T47D (cell line): ENCODE results near the gene CAND2.
"Not testable (repeated sequence)": the region's sequence is repeated elsewhere in the genome, so short reads cannot be mapped to it uniquely, and the experiment has no call there.

ENCODE experiments used
- DNase-seq, 2 experiments: peaks; one replicate each; pipeline versions ENCODE4 v3.0.0 to v3.0.0-alpha.2; 2011 to 2012; ENCODE audit warnings: low read depth in 1 of 2, low spot score in 1 of 2
- JUND ChIP-seq: IDR thresholded peaks from 2 replicates; pipeline ENCODE4 v1.6.1; 2012; ENCODE audit warnings: low read depth
- in situ Hi-C: cut with HindIII; loops from 2 replicates; pipeline ENCODE4 v1.10.0; 2016; ENCODE audit warnings: low sequenced_read_pairs, low pct_unique_long_range_greater_than_20kb

The CAND2 gene

DNA sequence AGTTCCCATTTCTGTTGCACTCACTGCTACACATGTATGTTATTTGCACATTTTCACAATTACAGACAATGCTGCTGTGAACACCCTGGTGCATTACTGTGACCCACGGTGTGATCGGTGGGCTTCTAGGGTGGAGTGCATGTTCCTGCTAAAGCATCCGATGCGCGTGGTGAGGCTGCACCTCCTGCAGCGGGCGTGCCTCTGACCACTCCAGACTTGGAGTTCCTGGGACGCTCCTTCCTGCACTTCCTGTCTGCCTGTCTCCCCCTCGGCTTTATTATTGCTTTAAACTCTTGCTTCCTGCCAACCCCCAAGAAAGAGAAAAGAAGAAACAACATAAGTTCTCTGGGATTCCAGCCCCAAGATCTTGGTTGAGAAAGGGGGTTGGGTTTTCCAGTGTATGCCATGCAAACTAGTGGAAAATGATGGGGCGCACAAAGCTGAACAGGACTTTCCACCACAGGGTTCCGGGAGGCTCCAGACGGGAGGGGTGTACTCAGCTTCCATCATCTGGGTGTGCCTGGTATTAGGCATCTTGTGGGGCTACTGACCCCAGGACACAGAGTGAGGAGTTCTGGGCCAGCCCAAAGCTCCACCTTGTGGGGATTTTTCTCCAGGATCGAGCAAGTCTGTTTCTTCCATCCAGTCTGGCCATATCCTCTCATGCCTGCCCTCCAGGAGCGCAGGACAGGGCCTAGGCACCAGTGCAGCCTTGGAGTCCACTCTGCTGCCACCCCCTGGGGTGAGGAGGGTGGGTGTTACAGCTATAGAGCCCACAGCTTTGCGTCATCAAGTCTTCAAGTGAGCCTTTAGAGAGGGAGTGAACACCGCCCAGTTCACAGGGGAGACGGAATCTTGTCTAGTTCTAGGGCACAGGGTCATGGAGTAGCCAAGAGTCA is 33.7 kb downstream of the CAND2 start:
- in situ Hi-C loops, result no loop called here
- no peak for DNase-seq
- no peak for TF ChIP-seq JUND

DNA sequence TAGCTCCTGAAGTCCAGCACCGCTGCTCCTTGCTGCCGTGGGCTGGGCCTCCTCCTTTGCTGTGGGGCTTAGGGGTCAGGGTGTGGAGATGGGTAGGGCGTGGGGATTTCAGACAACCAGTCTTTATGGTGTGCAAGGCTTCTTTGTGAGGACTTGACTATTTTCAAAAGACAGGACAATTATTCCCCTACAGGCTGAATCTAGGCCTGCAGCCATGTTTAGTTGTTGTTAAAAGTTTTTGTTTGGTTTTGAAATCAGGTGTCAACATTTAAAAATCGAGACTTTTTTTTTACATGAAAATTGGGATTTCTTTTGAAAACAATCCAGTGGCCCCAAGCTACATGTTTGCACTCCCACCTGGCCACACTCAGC is 34.3 kb downstream of the CAND2 start:
- no peak for DNase-seq
- no peak for TF ChIP-seq JUND
- in situ Hi-C loops, result no loop called here

DNA sequence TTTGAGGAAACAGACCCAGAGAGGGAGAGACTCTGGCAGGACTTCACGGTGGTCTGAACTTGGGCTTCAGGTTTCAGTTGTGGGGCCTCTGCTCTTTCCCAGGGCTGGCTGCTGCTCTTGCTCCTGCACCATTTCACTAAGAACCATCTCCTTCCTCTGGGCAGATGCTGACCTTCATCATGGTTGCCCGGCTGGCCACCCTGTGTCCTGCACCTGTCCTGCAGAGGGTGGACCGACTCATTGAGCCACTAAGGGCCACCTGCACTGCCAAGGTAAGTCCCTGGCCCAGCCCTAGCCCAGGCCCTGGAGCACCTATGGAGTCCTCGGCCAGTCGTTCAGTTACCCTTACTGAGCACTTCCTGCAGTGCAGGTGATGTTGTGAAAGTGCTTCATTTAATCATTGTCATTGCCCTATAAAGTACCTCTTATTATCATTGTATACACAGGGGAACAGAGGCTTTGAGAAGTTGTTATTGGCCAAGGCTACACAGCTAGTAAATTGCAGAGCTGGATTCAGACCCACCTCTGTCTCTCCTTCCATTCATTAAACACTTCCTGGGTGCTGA is 34.9 kb downstream of the CAND2 start:
- no peak for TF ChIP-seq JUND
- DNase-seq, result no peak
- in situ Hi-C loops, result no loop called here

DNA sequence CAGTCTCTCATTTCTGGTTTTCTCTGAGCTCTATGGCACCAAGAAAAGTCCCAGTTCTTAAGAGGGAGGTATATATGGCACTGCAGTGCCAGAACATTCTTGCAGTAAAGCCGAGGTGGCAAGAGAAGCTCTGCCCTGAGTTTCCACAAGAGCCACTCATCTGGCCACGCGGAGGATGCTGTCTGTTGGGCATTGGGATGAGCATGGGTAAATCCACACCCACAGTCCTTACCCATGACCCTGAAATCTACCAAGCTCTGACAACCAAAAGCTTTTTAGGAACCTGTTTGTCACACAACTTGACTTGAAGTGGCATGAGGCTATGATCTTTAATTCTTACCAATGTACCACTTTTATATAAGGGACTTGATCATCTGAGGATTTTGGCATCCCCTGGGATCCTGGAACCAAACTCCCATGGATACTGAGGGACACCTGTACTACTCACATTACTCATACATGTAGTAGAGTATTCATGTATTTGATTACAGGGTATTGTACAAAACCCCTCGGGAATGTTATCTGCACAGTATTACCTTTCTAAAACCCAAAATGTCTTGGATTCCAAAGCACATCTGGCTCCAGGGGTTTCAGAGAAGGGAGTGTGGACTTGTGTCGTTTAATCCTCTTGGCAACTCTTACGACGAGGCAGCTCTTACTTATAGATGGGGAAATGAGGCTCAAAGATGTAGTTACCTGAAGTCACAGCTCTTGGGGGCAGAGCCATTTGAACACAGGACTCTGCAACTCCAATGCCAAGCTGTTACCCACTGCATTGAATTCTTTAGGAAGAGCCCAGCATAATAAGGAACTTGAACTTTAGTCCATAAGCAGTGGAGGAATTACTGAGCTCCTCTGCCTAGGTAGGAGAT is 36.1 kb downstream of the CAND2 start:
- DNase-seq, result no peak
- TF ChIP-seq JUND, result no peak; the same call in 1 of the 2 replicates
- in situ Hi-C loops, result no loop called here

DNA sequence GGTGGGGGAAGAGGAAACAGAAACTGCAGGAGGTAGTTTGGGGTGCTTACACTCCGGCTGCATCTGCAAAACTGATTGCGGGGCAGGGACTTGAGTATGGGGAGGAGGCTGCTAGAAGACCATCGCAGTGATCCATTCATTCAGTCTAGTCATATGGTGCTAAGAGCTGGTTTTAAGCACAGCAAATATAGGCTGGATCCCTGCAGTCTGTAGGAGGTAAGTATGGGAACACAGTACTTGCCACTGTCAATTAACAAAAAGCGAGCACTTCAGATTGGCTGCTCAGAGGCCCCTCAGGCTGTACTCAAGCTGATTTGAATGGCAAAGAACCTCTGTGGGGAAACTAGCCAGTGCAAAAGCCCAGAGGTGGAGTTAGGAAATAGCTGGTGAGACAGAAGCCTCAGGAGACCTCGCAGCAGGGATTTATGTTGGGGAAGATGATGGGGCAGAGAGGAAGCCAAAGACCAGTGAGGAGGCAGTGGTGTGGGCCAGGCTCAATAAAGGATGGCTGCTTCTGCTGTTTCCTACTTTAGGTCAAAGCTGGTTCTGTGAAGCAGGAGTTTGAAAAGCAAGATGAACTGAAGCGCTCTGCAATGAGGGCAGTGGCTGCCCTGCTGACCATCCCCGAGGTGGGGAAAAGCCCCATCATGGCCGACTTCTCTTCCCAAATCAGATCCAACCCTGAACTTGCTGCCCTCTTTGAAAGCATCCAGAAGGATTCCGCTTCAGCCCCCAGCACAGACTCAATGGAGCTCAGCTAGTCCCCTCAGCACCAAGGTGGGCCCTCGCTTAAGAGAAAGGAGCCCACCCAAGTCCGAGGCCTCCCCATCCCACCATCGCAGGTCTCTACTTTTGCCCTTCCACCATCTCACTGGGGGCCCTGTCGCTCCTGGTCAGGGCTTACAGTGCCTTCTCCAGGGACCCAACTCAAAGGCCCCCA is 37.0 kb downstream of the CAND2 start:
- in situ Hi-C loops, result no loop called here
- DNase-seq, result no peak
- TF ChIP-seq JUND, result no peak

DNA sequence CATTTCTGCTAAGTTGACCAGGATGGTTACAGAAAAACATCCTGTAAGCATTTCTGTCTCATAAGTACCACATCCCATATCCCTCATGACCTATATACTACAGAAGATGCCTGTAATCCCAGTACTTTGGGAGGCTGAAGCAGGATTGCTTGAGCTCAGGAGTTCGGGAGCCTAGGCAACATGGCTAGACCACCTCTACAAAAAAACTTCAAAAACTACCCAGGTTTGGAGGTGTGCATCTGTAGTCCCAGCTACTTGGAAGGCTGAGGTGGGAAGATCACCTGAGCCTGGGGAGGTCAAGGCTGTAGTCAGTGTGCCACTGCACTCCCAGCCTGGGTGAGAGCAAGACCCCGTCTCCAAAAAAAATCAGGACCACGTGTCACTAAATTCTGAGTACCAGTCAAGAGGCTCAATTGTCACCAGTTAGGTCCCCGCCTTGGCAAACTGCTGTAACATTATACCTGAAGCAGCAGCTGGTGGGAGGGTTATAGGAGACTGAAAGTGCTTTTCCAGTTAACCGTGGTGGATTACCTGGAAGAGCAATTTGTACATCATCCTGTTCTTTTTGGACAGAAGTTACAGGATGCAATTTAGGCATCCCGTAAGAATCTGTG is 38.7 kb downstream of the CAND2 start:
- TF ChIP-seq JUND, result no peak
- no peak for DNase-seq
- in situ Hi-C loops, result no loop called here

DNA sequence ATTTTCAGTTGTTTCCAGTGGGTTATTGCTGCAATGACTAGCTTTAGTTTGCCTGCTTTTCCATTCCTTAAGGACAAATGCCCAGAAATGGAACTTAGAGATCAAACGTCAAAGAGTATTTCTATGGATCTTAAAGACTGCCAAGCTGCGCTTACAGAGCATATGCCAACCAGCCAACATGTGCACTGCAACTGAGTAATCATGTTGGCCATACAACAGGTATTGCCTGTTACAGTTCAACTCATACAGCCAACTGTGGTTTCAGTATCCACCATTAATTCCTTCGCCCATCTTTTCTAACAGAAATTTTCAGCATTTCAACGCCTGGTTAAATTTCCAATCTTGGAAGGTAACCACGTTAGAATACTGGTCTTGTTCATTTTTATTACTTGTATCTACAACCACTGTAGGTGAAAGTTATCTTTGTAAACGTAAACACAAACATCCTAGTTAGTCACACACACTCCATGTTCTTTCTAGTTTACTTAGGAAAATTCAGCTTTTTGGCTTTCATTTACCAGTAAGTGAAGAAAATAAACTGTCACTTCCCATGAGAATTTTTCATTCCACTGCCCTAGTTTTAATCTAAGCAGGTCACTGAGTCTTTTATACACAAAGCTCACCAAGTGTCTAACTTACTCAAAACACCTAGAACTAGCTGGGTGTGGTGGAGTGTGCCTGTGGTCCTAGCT is 41.0 kb downstream of the CAND2 start:
- in situ Hi-C loops, result no loop called here

DNA sequence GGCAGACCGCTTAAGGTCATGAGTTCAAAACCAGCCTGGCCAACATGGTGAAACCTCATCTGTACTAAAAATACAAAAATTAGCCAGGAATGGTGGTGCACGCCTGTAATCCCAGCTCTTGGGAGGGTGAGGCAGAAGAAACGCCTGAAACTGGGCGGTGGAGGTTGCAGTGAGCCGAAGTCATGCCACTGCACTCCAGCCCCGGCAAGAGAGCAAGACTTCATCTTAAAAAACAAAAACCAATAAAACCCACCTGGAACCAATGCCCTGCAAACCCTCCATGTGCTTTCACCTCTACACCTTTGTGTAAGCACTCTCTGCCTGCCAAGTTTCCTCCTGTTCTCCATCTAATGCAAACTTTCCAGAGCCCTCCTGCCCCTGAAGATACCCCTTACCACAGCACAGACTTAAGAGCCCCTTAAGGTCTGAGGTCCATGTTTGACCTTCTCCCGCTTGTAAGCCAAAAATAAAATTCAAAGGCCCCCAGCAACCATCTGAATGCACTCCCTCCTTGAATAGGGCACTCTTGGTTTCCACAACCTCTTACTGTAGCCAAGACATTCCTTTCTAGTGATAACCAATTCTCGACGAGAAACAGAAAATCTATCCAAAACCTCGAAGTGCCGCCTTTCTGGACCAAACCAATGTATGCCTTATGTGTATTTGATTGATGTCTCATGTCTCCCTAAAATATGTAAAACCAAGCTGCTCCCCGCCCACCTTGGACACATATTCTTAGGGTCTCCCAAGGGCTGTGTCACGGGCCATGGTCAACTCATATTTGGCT is 41.9 kb downstream of the CAND2 start:
- in situ Hi-C loops, result no loop called here
- no peak for TF ChIP-seq JUND
- no peak for DNase-seq

More for the DNA sequence above, 41.0 kb downstream of the CAND2 start:
- DNase-seq, result no peak
- no peak for TF ChIP-seq JUND

DNA sequence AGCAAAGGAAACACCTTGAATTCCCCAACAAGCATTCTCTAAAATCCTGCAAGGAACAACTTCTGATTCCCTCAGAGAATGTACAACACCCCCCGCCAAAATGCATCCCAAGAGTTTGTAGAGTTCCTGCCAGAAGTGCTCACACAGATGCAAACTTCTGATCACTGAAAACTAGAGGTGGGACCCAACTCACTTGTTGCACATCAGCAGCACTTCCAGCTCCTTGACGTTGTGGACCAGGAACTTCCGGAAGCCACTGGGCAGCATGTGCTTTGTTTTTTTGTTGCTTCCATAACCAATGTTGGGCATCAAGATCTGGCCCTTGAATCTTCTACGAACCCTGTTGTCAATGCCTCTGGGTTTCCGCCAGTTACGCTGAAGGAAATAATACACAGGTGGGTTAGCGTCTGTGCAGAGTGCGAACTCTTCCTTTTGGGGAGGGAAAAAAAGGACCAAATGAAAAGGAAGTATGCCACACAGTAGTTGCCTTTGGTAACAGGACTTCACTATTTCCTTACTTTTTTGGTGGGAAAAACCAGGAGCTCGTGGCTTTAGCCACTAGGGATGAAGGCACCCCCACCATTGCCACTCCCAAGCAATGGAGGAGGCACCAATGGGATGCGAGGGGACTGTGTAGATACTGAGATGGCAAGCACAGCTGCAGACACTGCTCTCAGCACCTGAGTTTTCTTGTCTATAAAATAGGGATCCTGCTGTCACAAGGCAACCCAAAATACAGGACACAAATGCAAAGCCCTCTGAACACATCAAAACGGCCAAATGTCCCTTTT is 42.9 kb downstream of the CAND2 start:
- no peak for TF ChIP-seq JUND
- in situ Hi-C loops, result no loop called here
- no peak for DNase-seq

DNA sequence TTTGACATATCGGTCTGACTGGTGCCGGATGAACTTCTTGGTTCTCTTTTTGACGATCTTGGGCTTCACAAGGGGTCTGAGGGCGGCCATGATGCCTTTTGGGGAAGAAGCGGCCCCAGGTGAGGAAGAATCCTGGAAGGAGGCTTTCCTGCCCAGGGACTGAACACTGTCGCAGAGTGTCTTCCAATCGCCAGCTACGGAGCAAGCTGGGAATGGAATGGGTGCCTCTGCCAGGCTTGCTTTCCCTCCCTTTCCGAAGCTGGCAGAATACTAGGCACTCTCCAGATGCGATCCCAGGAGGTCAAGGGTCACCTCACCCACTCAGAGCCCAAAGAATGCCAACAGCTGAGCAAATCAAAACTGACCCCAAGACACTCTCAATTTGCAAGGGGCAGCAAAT is 43.7 kb downstream of the CAND2 start:
- in situ Hi-C loops, result not testable (repeated sequence)

More for the DNA sequence above, 43.7 kb downstream of the CAND2 start:
- DNase-seq, result not testable (repeated sequence)
